Gastroesophageal sphincter (tissue), 3 donors: ENCODE measurements around the gene HBS1L.
"Not testable (repeated sequence)": the region's sequence is repeated elsewhere in the genome, so short reads cannot be mapped to it uniquely, and the experiment has no call there.

Source experiments
- CTCF ChIP-seq, 4 experiments: fragments of 200-600 bp in 2 of 4; fragments of 450-650 bp in 2 of 4; sonication (generic) in 1 of 4; IDR thresholded peaks; one replicate each; pipeline ENCODE4 v1.5.1; 2017 to 2019; ENCODE audit warnings: antibody characterized with exemption in 4 of 4, mild to moderate bottlenecking in 2 of 4, moderate library complexity in 2 of 4
- EP300 ChIP-seq: sonication (generic); formaldehyde crosslinking; IDR thresholded peaks from one replicate; pipeline ENCODE4 v1.6.1; 2017; ENCODE audit warnings: antibody characterized with exemption, mild to moderate bottlenecking
- POLR2A ChIP-seq, 2 donors: fragments of 450-650 bp; IDR thresholded peaks; one replicate each; pipeline ENCODE4 v1.6.1; 2017; ENCODE audit warnings: antibody characterized with exemption in 2 of 2, mild to moderate bottlenecking in 2 of 2, moderate library complexity in 1 of 2
- POLR2AphosphoS5 ChIP-seq: sonication (generic); formaldehyde crosslinking; IDR thresholded peaks from one replicate; pipeline ENCODE4 v1.6.1; 2017; ENCODE audit warnings: antibody characterized with exemption

GRCh38 chr6:135058299-135058698 lies 3.7 kb upstream of the HBS1L start:
- not testable (repeated sequence) for TF ChIP-seq CTCF (IDR thresholded peaks at IDR 0.05); POLR2AphosphoS5; POLR2A (IDR thresholded peaks at IDR 0.05); EP300
